Endodermal cell (in vitro differentiated cells): ENCODE data around the gene CTAGE9. TPM values are rescaled to one million over a fixed set of nuclear protein-coding genes. Genes with fewer than 3 reads are reported as not detected.

Experiments
- DNase-seq: peaks from one replicate; pipeline ENCODE4 v3.0.0-alpha.2; 2017
- H3K27ac ChIP-seq: 2 replicates; pipeline ENCODE4 v1.5.1; 2013; ENCODE audit warnings: mild to moderate bottlenecking, low read depth, low read length, moderate library complexity
- H3K27me3 ChIP-seq: 2 replicates; pipeline ENCODE4 v1.6.1; 2013; ENCODE audit warnings: mild to moderate bottlenecking, low read length, moderate library complexity; ENCODE audit not compliant: insufficient read depth, control insufficient read depth, poor library complexity, severe bottlenecking
- H3K36me3 ChIP-seq: 2 replicates; pipeline ENCODE4 v1.7.0; 2013; ENCODE audit warnings: mild to moderate bottlenecking, low read length, moderate library complexity; ENCODE audit not compliant: control insufficient read depth, insufficient read depth
- H3K4me1 ChIP-seq: one replicate; pipeline ENCODE4 v1.7.0; 2013; ENCODE audit warnings: low read length; ENCODE audit not compliant: control insufficient read depth, insufficient read depth
- H3K4me3 ChIP-seq: 2 replicates; pipeline ENCODE4 v1.5.1; 2013; ENCODE audit warnings: mild to moderate bottlenecking, low read length, moderate library complexity
- H3K9ac ChIP-seq: 2 replicates; pipeline ENCODE4 v1.6.1; 2013; ENCODE audit warnings: mild to moderate bottlenecking, low read length, moderate library complexity; ENCODE audit not compliant: poor library complexity, severe bottlenecking; ENCODE audit errors: extremely low read depth
- H3K9me3 ChIP-seq: 2 replicates; pipeline ENCODE4 v1.6.1; 2013; ENCODE audit warnings: mild to moderate bottlenecking, low read length, moderate library complexity; ENCODE audit not compliant: control insufficient read depth
- H3K27ac Mint-ChIP-seq: 2 replicates; pipeline ENCODE4 v1.8.0; 2020; ENCODE audit warnings: mixed read lengths
- H3K27me3 Mint-ChIP-seq: 2 replicates; pipeline ENCODE4 v1.8.0; 2021; ENCODE audit warnings: mild to moderate bottlenecking, mixed read lengths; ENCODE audit not compliant: insufficient read depth
- H3K36me3 Mint-ChIP-seq: 2 replicates; pipeline ENCODE4 v1.8.0; 2020; ENCODE audit warnings: low read depth, mixed read lengths
- H3K4me1 Mint-ChIP-seq: 2 replicates; pipeline ENCODE4 v1.8.0; 2020; ENCODE audit warnings: mixed read lengths
- H3K4me3 Mint-ChIP-seq: 2 replicates; pipeline ENCODE4 v1.8.0; 2020; ENCODE audit warnings: mild to moderate bottlenecking, moderate library complexity, mixed read lengths
- H3K9me3 Mint-ChIP-seq: 2 replicates; pipeline ENCODE4 v1.8.0; 2020; ENCODE audit warnings: mild to moderate bottlenecking, mixed read lengths
- CTCF ChIP-seq: fragments of 200-600 bp; sonication (generic); conservative IDR thresholded peaks from 2 replicates; pipeline ENCODE4 v1.5.0; 2021; ENCODE audit warnings: antibody characterized with exemption, mild to moderate bottlenecking
- WGBS, 2 experiments: methylation state at CpG; one replicate each; pipeline versions ENCODE4 v1.1.5 to v1.1.7; 2013; ENCODE audit warnings: missing lambda C conversion rate in 2 of 2, mixed read lengths in 1 of 2; ENCODE audit not compliant: insufficient coverage in 1 of 2, insufficient read length in 1 of 2; 5-methylcytosine and 5-hydroxymethylcytosine counted together
- total RNA-seq, 2 donors: library from RNA; stranded (reverse); fragmentation: NEBNext Ultra II Directional in 1 of 2; extraction: Animal tissue kit (Norgen Biotek cat#: 25700) in 1 of 2; gene quantifications; 2 replicates in 1 of 2; 3 replicates in 1 of 2; pipeline ENCODE4 v1.2.1, GENCODE V29; 2021

Gene CTAGE9
- total RNA-seq, 2 donors from 2014 or later: not detected

GRCh38 chr6:131692589-131692988, 18.2 kb downstream of the CTAGE9 start:
- H3K36me3 Mint-ChIP-seq: no peaks in the 10 kb centered on the region
- H3K4me3 Mint-ChIP-seq: no peak overlapping the region
- Histone ChIP-seq H3K27me3 (no peaks in the 10 kb centered on the region), H3K9me3 (no peaks in the 10 kb centered on the region), H3K4me3 (no peak overlapping the region), H3K27ac (no peak overlapping the region), H3K36me3 (no peaks in the 10 kb centered on the region), H3K4me1 (no peaks in the 10 kb centered on the region), H3K9ac (no peak overlapping the region)
- DNase-seq: no peak
- no peak overlapping the region for H3K27ac Mint-ChIP-seq
- no peaks in the 10 kb centered on the region for H3K9me3 Mint-ChIP-seq
- H3K4me1 Mint-ChIP-seq: peaks cover 3% of the 10 kb centered on the region
- TF ChIP-seq CTCF: no peak
- peaks cover 2% of the 10 kb centered on the region for H3K27me3 Mint-ChIP-seq

- Mint-ChIP-seq H3K27me3 (peaks cover 2% of the 10 kb centered on the region), H3K36me3 (no peaks in the 10 kb centered on the region), H3K27ac (no peak overlapping the region), H3K4me3 (no peak overlapping the region), H3K4me1 (peaks cover 3% of the 10 kb centered on the region), H3K9me3 (no peaks in the 10 kb centered on the region)
- no peak for DNase-seq
- no peak overlapping the region for H3K27ac ChIP-seq
- no peak overlapping the region for H3K9ac ChIP-seq
- TF ChIP-seq CTCF: no peak
- H3K4me3 ChIP-seq: no peak overlapping the region
- no peaks in the 10 kb centered on the region for H3K36me3 ChIP-seq
- H3K9me3 ChIP-seq: no peaks in the 10 kb centered on the region
- no peaks in the 10 kb centered on the region for H3K27me3 ChIP-seq
- 73% methylated on average over 1 of the region's 1 CpG; no CpG with 5 or more reads in 1 of the 2 experiments for WGBS, 2 experiments
- H3K4me1 ChIP-seq: no peaks in the 10 kb centered on the region
These were observed 18.8 kb downstream of the CTAGE9 start for GRCh38 chr6:131692031-131692430.

- Histone ChIP-seq H3K9ac (no peak overlapping the region), H3K36me3 (no peaks in the 10 kb centered on the region), H3K4me3 (no peak overlapping the region), H3K27ac (no peak overlapping the region), H3K9me3 (no peaks in the 10 kb centered on the region), H3K27me3 (no peaks in the 10 kb centered on the region), H3K4me1 (no peaks in the 10 kb centered on the region)
- Mint-ChIP-seq H3K27ac (no peak overlapping the region), H3K4me3 (no peak overlapping the region), H3K36me3 (no peaks in the 10 kb centered on the region), H3K27me3 (peaks cover 2% of the 10 kb centered on the region), H3K9me3 (no peaks in the 10 kb centered on the region), H3K4me1 (no peaks in the 10 kb centered on the region)
- no peak for DNase-seq
- TF ChIP-seq CTCF: no peak
- 92% methylated on average over 1 of the region's 1 CpG; no CpG with 5 or more reads in 1 of the 2 experiments for WGBS, 2 experiments
These were observed 22.5 kb downstream of the CTAGE9 start for GRCh38 chr6:131688286-131688685.
